Activated T-cell treated with anti-CD3 and anti-CD28 coated beads for 24 hours (primary cell): ENCODE measurements around the gene TOX3.

Source experiments
- DNase-seq: peaks from one replicate; pipeline ENCODE4 v3.0.0-alpha.2; 2020; ENCODE audit warnings: low read depth

The TOX3 gene

DNA sequence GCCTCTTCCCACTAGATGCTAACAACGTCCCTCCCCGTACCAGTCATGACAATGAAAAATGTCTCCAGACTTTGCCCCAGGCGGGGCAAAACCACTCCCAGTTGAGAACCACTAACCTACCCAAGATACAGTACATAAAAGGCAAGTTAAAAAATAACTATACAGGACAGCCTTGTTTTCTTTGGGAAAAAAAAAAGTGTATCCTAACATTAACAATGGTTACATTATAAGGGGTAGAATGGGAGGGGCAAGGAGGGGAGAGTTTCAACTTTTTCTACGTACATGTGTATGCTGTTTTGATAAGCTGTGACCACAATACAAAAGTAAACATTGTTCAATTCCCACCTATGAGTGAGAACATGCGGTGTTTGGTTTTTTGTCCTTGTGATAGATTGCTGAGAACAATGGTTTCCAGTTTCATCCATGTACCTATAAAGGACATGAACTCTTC, 94.9 kb downstream of the TOX3 start:
- no peak for DNase-seq

DNA sequence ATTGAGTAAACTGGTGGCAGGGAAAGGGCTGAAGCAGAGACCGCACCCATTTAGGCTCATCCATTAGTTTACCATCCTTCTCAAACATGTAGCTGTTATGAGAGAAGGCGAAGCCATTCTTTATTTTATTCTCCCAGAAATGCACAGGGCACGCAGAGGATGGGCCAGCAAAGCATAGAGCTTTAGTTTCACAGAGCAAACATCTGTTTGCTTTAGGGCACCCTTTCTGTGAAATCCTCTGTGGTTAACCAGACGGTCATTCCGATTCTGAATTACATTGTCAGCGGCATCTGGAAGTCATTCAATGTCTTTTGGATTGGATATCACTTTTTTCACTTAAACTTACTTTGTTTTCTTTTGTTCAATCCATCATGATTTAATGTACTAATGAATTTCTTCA, 96.0 kb downstream of the TOX3 start:
- no peak for DNase-seq

DNA sequence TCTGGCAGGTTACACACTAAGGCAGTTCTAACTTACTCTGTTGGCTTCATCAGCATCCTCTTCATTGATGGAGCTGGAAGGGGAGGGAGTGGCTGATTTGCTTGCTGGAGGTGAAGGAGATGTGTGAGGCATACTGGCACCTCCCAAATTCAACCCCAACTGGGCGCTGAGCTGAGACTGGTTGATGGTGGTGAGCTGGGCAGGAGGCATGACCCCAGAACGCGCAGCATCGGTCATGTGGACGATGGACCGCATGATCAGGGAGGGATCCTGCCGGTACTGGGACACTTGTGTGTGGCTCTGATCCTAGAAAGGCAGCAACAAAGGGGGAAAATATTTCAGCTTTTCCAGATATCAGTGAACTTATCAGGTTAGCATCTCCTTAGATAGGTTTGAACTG, 96.7 kb downstream of the TOX3 start:
- no peak for DNase-seq

- no peak for DNase-seq
Measured at GRCh38 chr16:52446080-52446479, 100.9 kb downstream of the TOX3 start.

DNA sequence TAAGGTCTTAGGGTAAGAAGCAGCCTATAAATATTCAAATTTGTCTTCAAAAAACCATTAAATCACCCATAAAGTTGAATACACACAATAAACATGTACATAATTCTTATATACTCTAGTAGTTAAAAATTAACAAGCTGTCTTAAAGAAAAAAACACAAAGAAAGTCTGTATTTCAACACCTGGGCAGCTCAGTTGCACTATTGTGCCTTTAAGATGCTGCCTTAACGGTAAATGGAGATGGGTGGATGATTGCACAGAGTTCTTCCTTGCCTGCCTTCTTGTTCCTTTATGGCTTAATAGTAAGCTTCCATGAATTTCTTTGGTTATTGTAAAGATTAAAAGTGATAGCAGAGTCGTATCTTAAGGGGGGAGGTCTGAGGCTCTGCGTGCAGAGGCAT, 105.1 kb downstream of the TOX3 start:
- no peak for DNase-seq

DNA sequence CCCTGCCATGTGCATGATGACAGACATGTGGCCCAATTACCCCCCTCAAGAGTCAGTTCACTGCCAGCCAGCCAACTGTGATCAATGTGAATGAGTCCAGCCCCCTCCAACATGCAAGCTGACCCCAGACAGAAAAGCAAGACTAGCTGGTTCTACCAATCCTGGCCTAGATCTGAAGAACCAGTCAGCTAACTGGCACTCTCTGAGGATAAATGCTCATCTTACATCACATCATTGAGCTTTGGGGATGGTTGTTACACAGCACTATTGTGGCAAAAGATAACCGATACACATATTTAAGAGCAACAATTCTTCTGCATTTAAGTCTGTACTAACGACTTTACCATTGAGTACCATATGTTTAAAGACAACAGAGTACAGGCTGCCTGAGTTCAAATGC, 106.7 kb downstream of the TOX3 start:
- DNase-seq = no peak

DNA sequence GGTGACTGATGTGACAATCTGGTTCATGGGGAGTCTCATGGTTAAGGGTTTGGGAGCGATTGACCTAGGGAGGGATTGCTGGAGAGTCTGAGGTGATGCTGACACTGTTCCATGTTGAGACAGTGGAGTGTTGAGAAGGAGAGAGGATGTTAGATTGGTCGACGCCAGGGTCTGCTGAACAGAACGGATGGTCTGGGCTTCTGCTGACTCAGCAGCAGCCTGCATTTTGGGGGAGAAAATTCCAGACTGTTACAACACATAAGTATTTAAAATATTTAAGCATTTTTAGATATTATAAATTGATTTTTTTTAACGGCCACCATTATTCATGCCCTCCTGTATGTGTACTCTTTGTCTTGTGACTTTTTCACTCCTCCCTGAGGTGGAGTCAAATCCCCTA, 107.2 kb downstream of the TOX3 start:
- no peak for DNase-seq

DNA sequence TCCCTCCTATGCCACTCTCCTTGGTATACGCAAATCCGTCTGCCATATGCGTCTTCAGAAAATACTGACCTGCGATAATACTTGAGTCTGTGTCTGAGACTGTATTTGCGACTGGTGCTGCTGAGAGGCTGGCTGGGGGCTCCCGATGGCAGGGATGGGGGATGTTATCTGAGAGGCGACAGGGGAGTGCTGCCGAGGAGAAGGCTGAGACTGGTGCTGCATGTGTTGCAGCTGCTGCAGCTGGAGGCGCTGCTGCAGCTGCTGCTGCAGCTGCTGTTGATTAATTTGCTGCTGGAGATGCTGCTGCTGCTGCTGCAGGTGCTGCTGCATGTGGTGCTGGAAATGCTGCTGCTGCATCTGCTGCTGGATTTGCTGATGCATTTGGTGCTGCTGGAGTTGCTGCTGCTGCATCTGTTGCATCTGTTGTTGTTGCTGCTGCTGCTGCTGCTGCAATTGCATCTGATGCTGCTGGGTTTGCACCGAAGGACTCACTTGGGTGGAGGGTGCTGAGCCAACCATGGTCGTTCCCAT, 107.7 kb downstream of the TOX3 start:
- no peak for DNase-seq

DNA sequence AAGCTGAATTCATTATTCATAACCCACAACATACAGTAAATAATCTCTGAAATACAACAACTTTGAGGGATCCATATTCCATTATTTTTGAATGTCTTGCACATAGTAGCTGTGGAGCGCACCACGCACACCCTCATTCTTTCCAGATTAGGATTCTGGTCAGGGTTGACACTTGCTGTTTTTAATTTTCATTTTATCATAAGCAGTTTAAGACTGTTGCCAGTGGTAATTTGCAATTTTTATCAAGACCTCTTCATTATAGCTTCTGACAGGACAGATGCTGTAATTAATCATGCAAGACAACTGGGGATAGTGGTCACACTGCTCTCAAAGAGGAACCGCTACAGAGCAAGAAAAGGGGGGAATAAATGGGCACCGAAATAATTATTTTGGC, 109.7 kb downstream of the TOX3 start:
- no peak for DNase-seq

GRCh38 chr16:52436339-52437276, 110.3 kb downstream of the TOX3 start:
- no peak for DNase-seq

- no peak for DNase-seq
Measured at GRCh38 chr16:52434224-52434623, 112.7 kb downstream of the TOX3 start.

GRCh38 chr16:52433643-52434042, 113.3 kb downstream of the TOX3 start:
- DNase-seq = no peak

DNA sequence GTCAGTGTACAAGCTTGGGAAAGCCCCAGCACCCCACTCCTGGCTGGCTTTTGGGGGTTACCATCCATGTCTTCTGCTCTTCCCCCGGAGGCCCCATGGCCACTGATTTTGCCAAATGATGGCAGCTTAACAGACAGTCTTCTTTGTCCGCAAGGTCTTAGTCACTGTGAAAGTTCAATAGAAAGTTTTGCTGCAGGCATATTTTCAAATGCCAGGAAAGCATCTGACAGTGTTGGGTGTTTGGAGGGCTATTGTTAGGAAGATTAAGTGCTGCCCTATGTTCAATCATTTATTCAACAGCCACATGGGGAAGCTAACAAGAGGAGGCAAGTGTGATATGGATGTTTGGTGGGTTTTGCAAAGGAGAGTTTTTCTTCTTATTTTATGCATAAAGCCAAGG, 122.4 kb downstream of the TOX3 start:
- no peak for DNase-seq

DNA sequence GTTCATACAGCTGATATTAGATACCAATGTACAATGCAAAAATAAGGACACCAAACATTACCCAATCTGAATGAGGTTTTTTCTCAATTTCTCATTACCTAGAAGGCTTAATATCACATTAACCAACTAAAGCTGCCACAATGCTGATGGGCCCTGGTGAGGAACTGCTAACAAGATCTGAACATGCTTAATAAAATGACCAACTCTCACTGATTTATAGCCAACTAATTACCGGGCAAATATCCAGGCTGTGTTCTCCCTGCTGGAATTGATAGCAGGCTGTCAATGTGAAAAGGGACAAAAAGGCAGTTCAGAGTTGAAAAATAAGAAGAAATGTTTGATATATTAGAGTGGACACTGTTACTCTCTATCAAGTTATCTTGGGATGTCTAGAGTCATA, 124.6 kb downstream of the TOX3 start:
- no peak for DNase-seq

DNA sequence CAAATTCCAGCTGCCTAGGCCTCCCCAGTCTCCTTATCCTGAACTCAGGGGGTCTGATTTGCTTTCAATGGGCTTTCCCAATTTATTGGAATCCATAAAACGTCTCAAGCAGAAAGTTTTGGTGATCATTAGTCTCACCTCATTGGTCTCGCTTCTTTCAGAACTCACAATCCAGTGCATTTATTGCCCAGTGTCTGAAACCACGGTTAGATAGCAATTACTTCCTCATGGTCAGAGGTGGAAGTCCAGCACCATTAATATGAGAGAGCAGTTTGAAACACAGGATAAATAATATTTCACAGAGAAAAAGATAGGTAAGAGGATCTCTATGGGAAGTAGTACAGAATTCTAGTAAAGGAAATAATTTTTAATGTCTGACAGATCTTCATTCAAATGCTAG, 128.7 kb downstream of the TOX3 start:
- no peak for DNase-seq

- no peak for DNase-seq
Measured at GRCh38 chr16:52416888-52417287, 130.1 kb downstream of the TOX3 start.

- no peak for DNase-seq
Measured at GRCh38 chr16:52411011-52411410, 135.9 kb downstream of the TOX3 start.

DNA sequence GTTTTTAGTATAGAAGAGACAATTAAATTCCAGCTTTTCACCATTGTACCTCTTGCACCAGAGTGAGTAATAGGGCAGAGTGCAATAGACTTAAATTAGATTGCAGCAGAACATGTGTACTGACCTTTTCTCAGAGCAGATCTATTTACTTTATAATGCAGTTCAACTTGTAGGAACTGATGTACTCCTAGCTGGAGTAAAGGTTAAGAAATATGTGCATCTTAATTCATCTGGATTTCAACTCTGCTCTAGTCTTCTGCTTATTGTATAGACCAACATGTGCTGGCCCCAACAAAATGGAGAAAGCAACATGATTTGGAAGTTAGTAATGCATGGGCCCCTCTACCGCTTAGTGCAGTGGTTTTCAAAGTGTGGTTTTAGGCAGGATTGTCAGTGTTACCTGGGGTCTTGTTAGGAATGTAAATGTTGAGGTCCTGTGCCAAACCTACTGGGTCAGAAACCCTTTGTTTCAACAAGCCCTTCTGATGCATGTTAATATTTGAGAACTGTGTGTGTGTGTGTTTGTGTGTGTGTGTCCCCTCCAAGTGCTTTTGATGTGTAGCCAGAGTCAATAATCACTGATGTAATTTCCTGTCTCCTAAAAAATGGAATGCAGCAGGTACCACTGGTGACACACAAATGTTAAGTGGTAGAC, 138.6 kb downstream of the TOX3 start:
- DNase-seq = no peak

DNA sequence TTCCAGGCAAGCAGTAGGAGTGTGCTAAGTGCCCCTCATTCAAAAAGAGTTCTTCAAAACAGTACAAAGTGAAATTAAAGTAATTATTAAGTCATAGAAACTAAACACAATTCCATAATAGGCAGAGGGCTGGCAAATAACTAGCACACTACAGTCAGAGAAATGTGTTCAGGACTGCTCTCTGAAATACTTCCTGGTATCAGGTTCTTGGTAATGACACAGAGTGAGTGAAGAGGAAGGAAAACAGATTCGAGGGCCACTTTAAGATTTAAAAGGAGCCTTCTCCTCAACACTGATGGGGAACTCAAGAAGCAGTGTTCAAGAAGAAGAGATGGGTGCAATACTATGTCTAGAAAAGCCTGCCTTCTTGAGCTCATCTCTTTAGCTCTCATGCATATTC, 139.2 kb downstream of the TOX3 start:
- no peak for DNase-seq

DNA sequence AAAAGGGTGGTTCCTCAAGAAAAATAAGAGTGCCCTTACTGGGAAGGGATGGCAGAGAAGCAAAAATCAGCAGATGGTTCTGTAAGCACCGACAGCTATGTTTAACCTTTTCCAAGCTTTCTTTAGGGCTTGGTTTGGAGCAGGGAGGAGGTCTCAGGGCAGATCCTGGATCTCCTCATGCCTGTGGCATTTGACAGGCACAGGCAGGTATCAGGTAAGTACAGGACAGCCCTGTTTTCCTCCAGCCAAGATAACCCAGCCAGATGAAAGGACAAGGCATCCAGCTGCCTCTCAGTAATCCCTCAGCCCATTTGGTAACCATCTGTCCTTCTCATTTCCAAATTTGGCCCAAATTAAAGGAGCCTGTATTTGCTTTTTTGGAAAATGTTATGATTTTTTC, 141.5 kb downstream of the TOX3 start:
- no peak for DNase-seq

- no peak for DNase-seq
Measured at GRCh38 chr16:52404546-52404945, 142.4 kb downstream of the TOX3 start.

GRCh38 chr16:52399116-52399515, 147.8 kb downstream of the TOX3 start:
- no peak for DNase-seq

- no peak for DNase-seq
Measured at GRCh38 chr16:52398491-52398960, 148.4 kb downstream of the TOX3 start.
